HG03196 (cell line): ENCODE results near the gene KRT75.

Source experiments
- ATAC-seq: cut with Tn5 transposase; IDR thresholded peaks from one replicate; pipeline ENCODE4 v1.9.1; 2021; ENCODE audit not compliant: unreplicated experiment

Gene KRT75

DNA sequence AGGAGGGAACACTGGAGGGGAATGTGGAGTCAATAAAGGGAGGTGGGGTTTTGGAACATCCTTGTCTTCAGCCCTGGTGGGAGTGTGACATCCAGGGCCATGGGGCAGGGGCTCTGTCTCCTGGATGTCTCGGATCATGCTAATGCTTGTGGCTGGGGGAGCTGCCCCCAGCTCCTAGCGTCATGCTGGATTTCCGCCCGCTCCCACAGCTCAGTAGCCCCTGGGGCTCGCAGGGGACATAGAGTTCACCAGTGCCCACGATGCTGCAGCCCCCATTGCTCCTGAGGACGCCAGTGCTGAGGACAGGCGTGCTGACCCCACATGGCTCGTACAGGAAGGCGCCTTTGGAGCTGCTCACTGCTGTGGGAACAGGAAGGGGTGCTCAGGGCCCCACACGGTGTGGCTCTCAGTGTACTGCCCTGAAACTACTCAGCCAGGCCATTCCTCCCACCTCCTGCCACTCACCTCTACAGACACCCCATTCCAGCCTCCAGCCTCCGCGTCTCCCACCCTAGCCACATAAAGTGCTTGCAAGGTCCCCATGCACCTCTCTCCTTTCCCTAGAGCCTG, 39.2 kb downstream of the KRT75 start:
- no peak for ATAC-seq

DNA sequence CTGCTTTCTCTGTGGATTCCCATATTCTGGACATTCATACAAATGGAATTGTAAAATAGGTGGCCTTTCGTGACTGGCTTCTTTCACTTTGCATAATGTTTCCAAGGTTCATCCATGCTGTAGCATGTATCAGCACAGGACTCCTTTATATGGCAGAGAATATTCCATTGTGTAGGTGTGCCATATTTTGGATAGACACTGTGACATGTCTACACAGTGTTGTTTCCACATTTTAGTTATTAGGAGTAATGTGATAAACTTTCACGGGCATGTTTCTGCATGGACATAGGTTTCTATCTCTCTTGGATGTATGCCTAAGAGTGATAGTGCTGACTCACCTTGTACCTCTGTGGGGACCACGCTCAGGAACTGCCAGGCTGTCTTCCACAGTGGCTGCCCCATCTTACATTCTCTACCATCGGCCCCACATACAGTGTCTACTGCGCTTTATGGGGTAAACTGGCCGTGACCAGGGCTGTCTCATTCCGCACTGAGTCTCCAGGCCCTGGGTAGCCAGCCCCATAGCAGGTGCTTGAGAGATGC, 41.6 kb downstream of the KRT75 start:
- no peak for ATAC-seq

DNA sequence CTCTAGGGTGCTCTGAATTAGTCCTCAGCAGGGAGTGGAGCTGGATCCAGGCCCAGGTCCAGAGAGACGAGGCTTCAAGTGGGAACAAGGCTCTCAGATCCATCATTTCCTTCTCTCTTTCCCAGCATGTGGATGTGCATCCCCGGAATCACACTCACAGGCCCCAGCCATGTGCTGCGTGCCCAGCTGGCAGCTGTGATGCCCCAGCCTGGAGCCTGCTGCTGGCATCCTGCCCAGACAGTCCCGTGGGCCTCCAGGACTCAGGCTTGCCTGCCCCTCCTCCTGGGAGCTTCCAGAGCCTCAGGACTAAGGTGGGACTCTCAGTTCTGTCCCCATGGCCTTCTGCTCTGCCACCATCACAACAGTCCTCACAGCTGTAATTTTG, 42.6 kb downstream of the KRT75 start:
- ATAC-seq, result no peak

DNA sequence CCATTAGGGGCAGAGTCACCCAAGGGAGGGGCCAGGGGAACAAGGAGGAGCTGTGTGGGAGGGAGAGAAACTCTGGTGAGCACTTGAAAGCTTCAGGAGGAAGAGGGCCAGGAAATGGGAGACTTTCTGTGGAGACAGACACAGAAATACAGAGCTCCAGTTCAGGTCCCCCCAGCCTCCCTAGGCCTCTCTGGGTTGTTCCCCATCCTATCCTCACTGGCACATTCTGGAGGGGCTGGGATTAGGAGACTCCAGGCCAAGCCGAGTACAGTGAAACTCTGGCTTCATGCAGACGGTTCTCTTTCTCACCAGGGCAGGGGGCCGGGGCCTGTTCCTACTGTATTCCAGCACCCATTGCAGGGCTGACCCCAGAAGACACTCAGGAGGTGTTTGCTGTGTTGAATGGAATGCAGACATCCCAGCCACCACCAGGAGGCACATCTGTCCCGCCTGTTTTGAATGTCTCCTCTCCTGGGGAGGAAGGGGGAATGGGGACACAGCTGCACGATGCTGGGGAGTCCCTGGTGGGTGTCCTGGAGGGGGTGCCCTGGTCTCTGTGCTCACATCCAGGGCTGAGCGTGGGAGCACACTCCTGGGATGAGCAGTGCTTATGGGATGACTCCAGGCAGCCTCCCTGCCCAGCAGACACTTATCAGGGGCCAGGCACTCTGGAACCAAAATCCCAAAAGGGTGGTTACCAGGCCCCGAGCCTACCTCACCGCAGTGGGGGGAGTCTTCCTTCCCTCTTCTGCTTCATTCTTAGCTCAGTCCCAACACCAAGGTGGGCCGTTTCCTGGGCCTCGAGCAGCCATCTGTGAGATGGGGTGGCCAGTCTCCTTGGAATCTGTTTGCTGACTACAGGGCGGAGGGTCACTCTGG, 43.2 kb downstream of the KRT75 start:
- no peak for ATAC-seq

DNA sequence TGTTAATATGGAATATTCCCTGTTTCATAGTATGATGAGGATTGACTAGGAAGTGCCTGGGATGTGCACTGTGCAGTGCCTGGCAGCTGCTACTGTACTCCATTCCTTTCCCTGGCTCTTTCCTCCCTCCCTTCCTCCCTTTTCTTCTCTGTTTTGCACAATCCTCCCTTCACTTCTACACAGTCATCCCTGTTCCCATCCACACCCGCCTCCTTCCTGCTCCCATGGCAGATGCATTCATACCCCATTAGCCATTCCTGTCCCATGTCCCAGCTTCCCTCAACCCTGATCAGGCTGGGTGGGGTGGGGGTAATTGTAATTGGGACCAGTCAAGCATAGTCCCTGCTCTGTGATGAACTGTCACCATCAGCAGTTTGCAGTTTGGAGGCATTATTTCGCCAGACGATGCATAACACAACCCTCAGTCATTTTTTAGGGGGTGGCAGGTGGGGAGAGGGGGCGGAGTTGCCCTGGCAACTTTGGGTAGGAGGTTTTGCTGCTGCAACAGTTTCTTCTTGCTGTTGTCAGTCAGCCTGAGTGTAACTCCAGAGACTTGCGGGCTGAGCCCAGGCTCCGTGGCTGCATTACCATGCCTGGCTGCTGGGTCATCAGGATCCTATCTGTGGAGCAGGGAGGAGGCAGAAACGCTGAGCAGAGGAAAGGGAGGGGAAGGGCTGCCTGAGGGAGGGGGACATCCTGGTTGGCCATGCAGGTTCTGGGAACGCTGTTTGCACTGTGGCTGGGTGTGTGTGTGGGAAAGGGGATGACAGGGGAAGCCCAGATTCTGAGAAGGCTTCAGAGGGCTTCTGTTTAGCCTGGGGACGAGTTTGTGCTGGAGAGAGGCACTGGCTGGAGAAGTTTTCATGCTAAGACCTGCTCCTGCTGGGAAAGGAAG, 44.6 kb downstream of the KRT75 start:
- ATAC-seq, result no peak

DNA sequence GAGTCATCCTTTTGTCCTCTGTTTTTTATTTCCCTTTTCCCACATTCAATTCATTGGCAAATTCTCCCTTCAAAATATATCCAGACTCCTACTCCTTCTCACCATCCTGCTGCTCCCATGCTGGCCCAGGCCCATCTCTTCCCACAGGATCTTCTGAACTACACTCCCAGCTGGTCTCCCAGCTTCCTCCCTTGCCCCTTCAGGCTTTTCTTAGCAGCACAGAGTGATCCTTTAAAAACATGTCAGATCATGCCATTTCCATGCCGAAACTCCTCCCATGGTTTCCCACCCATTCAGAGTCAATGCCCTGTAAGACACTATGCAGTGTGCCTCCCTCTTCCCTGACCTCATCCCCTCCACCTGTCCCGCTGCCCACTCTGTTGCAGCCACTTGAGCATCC, 46.3 kb downstream of the KRT75 start:
- ATAC-seq, result no peak

DNA sequence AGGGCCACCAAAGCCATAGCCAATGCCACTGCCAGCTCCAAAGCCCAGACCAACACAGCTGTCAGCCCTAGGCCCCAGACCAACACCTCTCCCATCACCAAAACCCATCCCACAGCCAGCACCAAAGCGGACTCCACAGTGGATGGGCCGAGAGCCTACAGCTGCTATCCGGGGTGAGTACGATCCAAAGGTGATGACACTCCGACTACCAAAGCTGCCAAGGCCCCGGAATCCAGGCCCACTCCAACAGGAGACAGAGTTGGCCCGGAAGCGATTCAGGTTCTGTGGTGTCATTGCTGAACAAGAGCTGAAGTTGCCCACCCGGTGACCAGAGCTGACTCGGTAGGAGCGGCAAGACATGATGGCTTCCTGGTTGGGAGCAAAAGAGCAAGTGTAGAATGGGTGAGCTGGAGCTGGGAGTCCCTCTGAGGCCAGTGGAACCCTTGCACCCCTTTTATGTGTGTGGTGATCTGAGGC, 48.9 kb downstream of the KRT75 start, which contains the start of gene KRT84:
Gene KRT84, minus strand, starts transcription at position 427 of the 477 bp plus-strand sequence. Its CDS starts 67 bp downstream, at position 360.
- ATAC-seq, result no peak

DNA sequence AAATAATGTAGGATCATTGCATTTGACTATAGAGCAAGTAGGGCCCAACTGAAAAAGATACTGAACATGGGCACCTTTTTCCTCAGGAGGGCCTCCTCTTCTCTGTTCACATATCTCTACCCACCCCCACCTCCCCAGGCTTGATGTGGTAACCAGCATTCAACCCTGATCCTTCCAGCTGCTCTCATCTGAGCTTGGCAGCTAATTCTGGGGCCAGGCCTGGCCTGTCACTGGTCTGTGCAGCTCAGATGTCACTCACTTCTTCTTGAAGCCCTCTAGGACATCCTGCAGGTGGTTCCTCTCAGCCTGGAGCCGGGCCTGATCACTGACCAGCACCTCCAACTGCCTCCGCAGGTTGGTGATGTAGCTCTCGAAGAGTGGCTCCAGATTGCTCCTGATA, 50.8 kb downstream of the KRT75 start:
- ATAC-seq, result no peak

DNA sequence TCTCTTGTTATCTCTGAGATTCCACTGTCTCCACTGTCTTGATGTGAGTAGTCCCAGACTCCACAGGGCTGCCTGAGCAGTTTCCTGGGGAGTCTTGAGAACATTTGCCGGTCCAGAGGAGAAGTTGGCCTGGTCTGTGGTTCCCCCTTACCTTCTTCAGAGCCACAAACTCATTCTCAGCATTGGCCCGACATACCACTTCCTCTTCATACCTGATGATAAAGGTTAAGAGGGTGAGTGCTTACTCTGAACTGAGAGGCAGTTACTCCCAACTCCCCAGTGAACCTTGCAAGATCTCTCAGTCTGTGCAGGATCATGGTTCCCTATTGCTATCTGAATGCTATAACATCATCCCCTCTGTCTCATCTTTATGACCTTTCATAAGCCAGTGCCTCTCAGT, 51.3 kb downstream of the KRT75 start:
- no peak for ATAC-seq

DNA sequence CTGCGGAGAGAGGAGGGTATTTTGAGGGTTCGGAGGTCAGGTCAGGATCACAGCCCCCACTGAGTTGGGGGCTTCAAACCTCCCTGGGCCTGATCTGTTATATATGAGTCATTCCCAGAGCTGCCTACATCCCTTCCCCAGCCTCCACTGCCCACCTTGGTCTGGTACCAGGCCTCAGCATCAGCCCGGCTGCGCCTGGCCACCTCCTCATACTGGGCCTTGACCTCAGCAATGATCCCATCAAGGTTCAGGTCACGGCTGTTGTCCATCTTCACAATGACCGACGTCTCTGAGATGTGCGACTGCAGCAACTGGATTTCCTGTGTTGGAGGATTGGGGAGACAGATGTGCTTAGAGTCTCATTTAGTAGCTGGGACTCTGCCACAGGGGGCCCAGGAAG, 53.0 kb downstream of the KRT75 start:
- no peak for ATAC-seq

DNA sequence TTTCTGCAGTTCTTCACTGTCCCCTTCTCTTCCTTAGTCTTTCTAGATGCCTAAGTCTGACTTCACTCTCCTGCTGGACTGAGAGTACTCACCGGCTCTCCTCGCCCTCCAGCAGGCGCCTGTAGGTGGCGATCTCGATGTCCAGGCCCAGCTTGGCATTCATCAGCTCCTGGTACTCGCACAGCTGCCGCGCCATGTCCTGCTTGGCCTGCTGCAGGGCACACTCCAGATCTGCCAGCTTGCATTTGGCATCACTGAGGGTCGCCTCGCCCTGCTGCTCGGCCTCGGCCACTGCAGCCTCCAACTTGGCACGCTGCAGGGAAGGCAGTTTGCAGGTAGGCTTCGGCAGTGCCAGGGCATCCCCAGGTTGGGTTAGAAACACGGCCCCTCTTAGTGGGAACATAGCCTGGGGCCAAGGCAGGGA, 53.9 kb downstream of the KRT75 start:
- no peak for ATAC-seq

DNA sequence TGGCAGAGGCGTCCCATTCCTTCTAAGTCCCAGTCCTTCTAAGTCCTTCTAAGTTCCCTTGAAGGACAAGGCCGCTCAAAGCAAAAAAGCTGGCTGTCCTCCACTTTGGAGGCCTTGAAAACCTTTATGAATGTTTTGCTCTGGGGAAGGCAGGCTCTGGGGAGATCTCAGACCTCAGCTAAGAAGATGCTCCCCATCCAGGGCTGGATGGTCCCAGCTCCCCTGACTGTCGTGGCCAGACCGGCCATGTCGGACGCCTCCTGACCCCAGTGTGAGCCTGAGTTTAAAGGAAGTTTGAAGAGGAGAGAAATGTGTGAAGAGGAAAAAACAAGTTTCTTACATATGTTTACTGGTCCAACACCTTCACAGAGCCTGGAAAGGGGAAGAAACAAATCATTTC, 54.6 kb downstream of the KRT75 start:
- no peak for ATAC-seq

DNA sequence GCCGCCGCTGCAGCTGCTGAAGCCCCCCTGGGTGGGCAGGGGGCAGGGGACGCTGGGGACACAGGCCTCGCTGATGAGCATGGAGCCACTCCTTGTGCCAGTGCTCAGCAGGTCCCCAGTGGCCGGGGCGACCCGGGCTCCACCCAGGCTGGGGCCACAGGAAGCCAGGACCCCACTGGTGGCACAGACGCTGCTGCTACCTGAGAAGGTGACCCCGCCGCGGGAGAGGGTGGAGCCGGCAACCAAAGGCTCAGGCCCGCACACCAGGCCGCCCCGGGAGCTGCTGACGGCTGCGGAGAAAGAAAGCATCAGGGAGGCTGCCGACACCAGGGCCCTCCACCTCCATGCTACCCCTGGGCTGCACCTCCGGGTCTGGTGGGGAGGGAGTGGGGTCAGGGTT, 56.1 kb downstream of the KRT75 start:
- no peak for ATAC-seq

DNA sequence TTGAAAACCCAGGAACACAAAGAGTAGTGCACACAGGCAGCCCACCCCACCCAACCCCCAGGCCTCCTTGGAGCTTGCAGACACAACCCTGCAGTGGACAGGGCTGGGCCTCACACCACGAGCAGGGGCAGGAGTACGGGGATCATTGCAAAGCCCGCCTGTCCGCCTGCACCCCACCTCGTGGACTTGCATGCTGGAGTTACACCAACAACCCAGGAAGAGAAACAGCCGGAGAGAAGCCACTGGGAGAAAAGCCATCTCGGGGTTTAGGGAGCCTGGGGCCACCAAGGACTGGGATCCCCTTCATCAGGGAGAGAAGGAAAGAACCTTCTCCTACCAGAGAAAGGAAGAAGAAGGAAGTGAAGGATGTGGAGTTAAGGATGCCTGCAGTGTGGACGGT, 56.9 kb downstream of the KRT75 start:
- ATAC-seq, result no peak
